ENCODE results near the gene LTA4H. TPM values are rescaled to one million over a fixed set of nuclear protein-coding genes. Genes with fewer than 3 reads are reported as not detected.

Gene LTA4H
- total RNA-seq, 4 donors from 2014 or later: 41.4 to 50.2 (median 44.7) TPM

DNA sequence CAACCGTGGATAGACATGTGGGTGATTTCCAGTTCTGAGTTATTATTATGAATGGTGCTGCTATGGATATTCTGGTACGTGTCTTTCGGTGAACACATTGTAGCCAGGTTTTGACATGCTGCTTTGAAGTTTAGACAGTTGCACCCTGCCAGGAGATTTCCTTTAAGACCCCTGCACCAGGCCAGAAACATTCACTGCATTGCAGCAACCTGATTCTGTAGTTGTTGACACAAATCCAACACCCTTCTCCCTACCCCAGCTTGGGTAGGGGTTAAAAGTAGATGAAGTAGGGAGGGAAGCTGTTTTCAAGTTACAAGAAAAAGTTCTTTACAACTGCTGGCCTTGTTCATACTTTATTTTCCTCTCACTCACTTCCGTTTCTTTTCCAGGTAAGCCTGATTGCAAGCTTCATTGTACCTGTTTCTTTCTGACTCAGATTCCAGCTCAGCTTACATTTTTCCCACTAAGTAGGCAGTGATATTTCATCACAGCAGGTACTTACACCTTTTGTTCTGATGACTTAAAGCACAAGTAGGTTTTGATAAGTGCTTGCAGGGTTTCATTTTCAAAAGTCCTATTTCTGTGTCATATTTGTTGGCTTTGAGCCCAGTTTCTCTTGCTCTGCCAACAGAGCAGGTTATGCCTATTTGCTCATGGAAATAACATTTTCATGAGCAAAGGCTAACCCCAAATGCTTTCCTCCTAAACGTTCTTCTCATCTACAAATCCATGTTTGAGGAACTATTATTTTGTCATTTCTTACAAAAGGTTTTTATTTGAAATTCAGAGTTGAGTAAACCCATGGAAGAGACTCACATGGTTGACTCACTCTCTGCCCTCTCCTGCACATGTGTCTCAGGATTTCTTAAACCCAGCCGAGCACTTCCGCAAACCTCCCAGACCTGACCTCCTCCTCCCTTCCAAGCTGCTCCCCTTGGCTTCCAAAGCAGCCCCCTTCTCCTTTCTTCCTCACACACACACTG lies 12.1 kb upstream of the LTA4H start:
- H3K9me3 ChIP-seq: no peaks in the 10 kb centered on the region
- TF ChIP-seq, protein P1, sequence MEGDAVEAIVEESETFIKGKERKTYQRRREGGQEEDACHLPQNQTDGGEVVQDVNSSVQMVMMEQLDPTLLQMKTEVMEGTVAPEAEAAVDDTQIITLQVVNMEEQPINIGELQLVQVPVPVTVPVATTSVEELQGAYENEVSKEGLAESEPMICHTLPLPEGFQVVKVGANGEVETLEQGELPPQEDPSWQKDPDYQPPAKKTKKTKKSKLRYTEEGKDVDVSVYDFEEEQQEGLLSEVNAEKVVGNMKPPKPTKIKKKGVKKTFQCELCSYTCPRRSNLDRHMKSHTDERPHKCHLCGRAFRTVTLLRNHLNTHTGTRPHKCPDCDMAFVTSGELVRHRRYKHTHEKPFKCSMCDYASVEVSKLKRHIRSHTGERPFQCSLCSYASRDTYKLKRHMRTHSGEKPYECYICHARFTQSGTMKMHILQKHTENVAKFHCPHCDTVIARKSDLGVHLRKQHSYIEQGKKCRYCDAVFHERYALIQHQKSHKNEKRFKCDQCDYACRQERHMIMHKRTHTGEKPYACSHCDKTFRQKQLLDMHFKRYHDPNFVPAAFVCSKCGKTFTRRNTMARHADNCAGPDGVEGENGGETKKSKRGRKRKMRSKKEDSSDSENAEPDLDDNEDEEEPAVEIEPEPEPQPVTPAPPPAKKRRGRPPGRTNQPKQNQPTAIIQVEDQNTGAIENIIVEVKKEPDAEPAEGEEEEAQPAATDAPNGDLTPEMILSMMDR (IDR thresholded peaks at IDR 0.05): no peak
- peak in 1 of 2 donors; percentile 51 for TF ChIP-seq EP300 (IDR thresholded peaks at IDR 0.05)
- H3K36me3 ChIP-seq: no peaks in the 10 kb centered on the region
- WGBS, 2 donors: 60 to 61% methylated on average over 7 of the region's 7 CpGs
- DNase-seq (ENCODE audit: low spot score in 2 of 2): peak in 1 of 2 donors; percentile 29
- no peak overlapping the region for H3K4me3 ChIP-seq
- no peaks in the 10 kb centered on the region for H3K27me3 ChIP-seq
- peaks cover 0 to 14% (median 0%) of the 10 kb centered on the region in 4 donors for H3K4me1 ChIP-seq
- peak overlapping the region in 1 of 4 donors; percentile 43 for H3K27ac ChIP-seq

DNA sequence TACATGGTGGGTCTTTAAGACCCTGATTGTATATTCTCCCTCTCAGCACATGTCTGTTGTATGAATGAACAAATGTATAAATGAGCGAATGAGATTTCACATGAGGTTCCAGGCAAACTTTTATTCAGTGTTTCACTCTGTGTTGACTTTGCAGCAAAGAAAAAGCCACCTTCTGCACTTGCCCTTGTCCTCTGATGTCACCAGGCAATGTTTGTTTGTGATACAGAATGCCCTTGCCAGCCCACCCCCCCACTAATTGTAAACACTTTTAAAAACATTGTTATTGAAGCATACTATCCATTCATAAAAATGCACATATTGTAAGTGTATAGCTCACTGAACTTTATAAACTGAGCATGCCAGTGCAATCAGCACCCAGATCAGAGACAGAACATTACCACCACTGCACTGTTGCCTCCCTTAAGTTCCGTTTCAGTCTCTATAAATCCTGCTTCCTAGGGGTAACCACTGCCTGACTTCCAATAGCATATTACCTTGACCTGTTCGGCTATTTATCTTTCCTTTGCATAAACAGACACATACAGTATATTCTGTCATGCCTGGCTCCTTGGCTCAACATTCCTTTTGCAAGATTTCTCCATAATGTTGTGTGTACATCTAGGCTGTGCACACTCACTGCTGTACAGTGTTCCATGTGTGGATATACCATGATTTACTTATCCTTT lies 11.3 kb upstream of the LTA4H start:
- H3K9me3 ChIP-seq: no peaks in the 10 kb centered on the region
- TF ChIP-seq, protein P1 (IDR thresholded peaks at IDR 0.05): no peak
- TF ChIP-seq POLR2A (IDR thresholded peaks at IDR 0.05) (no peak), EP300 (IDR thresholded peaks at IDR 0.05) (no peak)
- no peaks in the 10 kb centered on the region for H3K27me3 ChIP-seq
- no peak overlapping the region for H3K4me3 ChIP-seq
- DNase-seq (ENCODE audit: low spot score in 2 of 2): no peak
- H3K36me3 ChIP-seq: no peaks in the 10 kb centered on the region
- peaks cover 0 to 14% (median 0%) of the 10 kb centered on the region in 4 donors for H3K4me1 ChIP-seq
- 70 to 76% methylated on average over 3 of the region's 3 CpGs for WGBS, 2 donors
- no peak overlapping the region for H3K27ac ChIP-seq

DNA sequence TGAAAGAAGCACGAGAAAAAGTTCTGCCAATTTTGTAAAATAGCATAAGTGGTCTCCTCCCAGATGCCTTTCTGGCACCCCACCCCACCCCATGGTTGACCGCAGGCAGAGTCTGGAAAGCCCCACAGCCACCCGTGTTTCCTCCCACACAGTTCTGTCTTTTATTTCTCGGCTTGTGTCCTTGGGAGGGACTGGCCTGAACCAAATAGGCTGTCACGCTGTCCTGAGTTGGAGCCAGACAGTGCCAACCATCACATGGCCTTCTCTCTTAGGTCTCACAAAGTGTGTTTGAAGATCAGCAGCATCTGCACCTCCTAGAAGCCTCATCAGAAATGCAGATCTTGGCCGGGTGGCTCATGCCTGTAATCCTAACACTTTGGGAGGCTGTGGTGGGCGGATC lies 10.2 kb upstream of the LTA4H start:
- TF ChIP-seq, protein P1 (IDR thresholded peaks at IDR 0.05): no peak
- TF ChIP-seq EP300 (IDR thresholded peaks at IDR 0.05): no peak
- TF ChIP-seq POLR2A (IDR thresholded peaks at IDR 0.05): no peak
- WGBS, 2 donors: 77 to 84% methylated on average over 7 of the region's 7 CpGs
- Histone ChIP-seq H3K4me3 (no peak overlapping the region), H3K27ac (no peak overlapping the region), H3K36me3 (no peaks in the 10 kb centered on the region), H3K9me3 (no peaks in the 10 kb centered on the region), H3K4me1 (peaks cover 0 to 14% (median 0%) of the 10 kb centered on the region in 4 donors), H3K27me3 (no peaks in the 10 kb centered on the region)
- no peak for DNase-seq (ENCODE audit: low spot score in 2 of 2)

DNA sequence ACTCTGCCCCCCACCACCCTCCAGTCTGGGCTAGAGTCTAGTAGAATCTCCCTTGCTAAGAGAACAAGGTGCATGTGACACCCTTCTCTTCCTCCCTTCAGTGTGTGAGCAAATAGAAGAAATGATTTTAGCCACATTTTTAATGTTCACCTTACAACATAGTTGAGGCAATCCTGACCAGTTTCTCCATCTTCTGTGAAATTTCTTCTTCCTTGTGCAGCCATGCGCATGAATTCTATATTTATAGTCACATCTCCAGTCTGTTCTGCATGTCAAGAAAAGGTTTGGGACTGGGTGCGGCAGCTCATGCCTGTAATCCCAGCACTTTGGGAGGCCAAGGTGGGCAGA lies 9.5 kb upstream of the LTA4H start:
- peaks cover 0 to 14% (median 0%) of the 10 kb centered on the region in 4 donors for H3K4me1 ChIP-seq
- no peak for TF ChIP-seq POLR2A (IDR thresholded peaks at IDR 0.05)
- no peak for TF ChIP-seq EP300 (IDR thresholded peaks at IDR 0.05)
- TF ChIP-seq, protein P1 (IDR thresholded peaks at IDR 0.05): no peak
- H3K27ac ChIP-seq: no peak overlapping the region
- 97 to 100% methylated on average over 2 of the region's 2 CpGs for WGBS, 2 donors
- no peaks in the 10 kb centered on the region for H3K9me3 ChIP-seq
- DNase-seq (ENCODE audit: low spot score in 2 of 2): no peak
- H3K36me3 ChIP-seq: no peaks in the 10 kb centered on the region
- no peaks in the 10 kb centered on the region for H3K27me3 ChIP-seq
- no peak overlapping the region for H3K4me3 ChIP-seq

Data from tibial nerve (tissue), 4 donors.